Suprapubic skin (tissue), 4 donors: Measurements from ENCODE around the gene EPGN. TPM values are rescaled to one million over a fixed set of nuclear protein-coding genes. Genes with fewer than 3 reads are reported as not detected.

Experiments
- DNase-seq, 2 donors: peaks; one replicate each; pipeline ENCODE4 v3.0.0-alpha.2; 2019; ENCODE audit warnings: low spot score in 2 of 2
- H3K27ac ChIP-seq: fragments of 200-600 bp; sonication (generic); one replicate; pipeline ENCODE4 v1.5.1; 2019
- H3K27me3 ChIP-seq: fragments of 200-600 bp; sonication (generic); one replicate; pipeline ENCODE4 v1.5.1; 2019
- H3K36me3 ChIP-seq: fragments of 200-600 bp; sonication (generic); one replicate; pipeline ENCODE4 v1.5.1; 2019
- H3K4me1 ChIP-seq: fragments of 200-600 bp; sonication (generic); one replicate; pipeline ENCODE4 v1.5.1; 2019
- H3K4me3 ChIP-seq: fragments of 200-600 bp; sonication (generic); one replicate; pipeline ENCODE4 v1.5.1; 2019; ENCODE audit warnings: mild to moderate bottlenecking
- H3K9me3 ChIP-seq: fragments of 200-600 bp; sonication (generic); one replicate; pipeline ENCODE4 v1.5.1; 2019
- CTCF ChIP-seq, 2 donors: fragments of 200-600 bp in 1 of 2; fragments of 450-650 bp in 1 of 2; sonication (generic) in 1 of 2; IDR thresholded peaks; one replicate each; pipeline ENCODE4 v1.5.1; 2016 to 2019; ENCODE audit warnings: antibody characterized with exemption in 2 of 2, mild to moderate bottlenecking in 1 of 2, moderate library complexity in 1 of 2
- EP300 ChIP-seq: sonication (generic); formaldehyde crosslinking; IDR thresholded peaks from one replicate; pipeline ENCODE4 v1.6.1; 2017; ENCODE audit warnings: antibody characterized with exemption
- POLR2A ChIP-seq, 2 donors: fragments of 450-650 bp; IDR thresholded peaks; one replicate each; pipeline ENCODE4 v1.6.1; 2017; ENCODE audit warnings: antibody characterized with exemption in 2 of 2, mild to moderate bottlenecking in 2 of 2, moderate library complexity in 2 of 2
- POLR2AphosphoS5 ChIP-seq, 3 donors: sonication (generic); formaldehyde crosslinking; IDR thresholded peaks; one replicate each; pipeline ENCODE4 v1.6.1; 2017; ENCODE audit warnings: antibody characterized with exemption in 3 of 3
- WGBS: methylation state at CpG from one replicate; pipeline ENCODE4 v1.1.5; 2018; 5-methylcytosine and 5-hydroxymethylcytosine counted together
- total RNA-seq, 4 donors: library from RNA; depleted of rRNA; stranded (reverse); fragments of >200 nt; gene quantifications; one replicate each; pipeline ENCODE4 v1.1.0, GENCODE V29; 2016

EPGN gene
- total RNA-seq, 4 donors from 2014 or later = 8.8 to 28.2 (median 16.5) TPM

GRCh38 chr4:74315376-74315775 is 7.1 kb downstream of the EPGN start:
- no peaks in the 10 kb centered on the region for H3K27me3 ChIP-seq
- no peak for DNase-seq
- no peaks in the 10 kb centered on the region for H3K9me3 ChIP-seq
- 84% methylated on average over 5 of the region's 5 CpGs for WGBS
- no peaks in the 10 kb centered on the region for H3K4me1 ChIP-seq
- no peak overlapping the region for H3K27ac ChIP-seq
- H3K36me3 ChIP-seq = no peaks in the 10 kb centered on the region
- TF ChIP-seq POLR2A (IDR thresholded peaks at IDR 0.05) (no peak), EP300 (no peak), POLR2AphosphoS5 (IDR thresholded peaks at IDR 0.05) (no peak), CTCF (IDR thresholded peaks at IDR 0.05) (no peak)
- H3K4me3 ChIP-seq = no peak overlapping the region

GRCh38 chr4:74316397-74316796 is 8.1 kb downstream of the EPGN start:
- Histone ChIP-seq H3K27me3 (no peaks in the 10 kb centered on the region), H3K4me1 (peaks cover 5% of the 10 kb centered on the region), H3K4me3 (no peak overlapping the region), H3K27ac (no peak overlapping the region), H3K9me3 (no peaks in the 10 kb centered on the region), H3K36me3 (no peaks in the 10 kb centered on the region)
- TF ChIP-seq POLR2AphosphoS5 (IDR thresholded peaks at IDR 0.05) (no peak), CTCF (IDR thresholded peaks at IDR 0.05) (no peak), POLR2A (IDR thresholded peaks at IDR 0.05) (no peak), EP300 (no peak)
- WGBS = 45% methylated on average over 2 of the region's 2 CpGs
- DNase-seq = no peak

GRCh38 chr4:74317616-74318246 is 9.5 kb downstream of the EPGN start:
- DNase-seq = no peak
- H3K36me3 ChIP-seq = no peaks in the 10 kb centered on the region
- TF ChIP-seq POLR2AphosphoS5 (IDR thresholded peaks at IDR 0.05) (no peak), POLR2A (IDR thresholded peaks at IDR 0.05) (no peak), CTCF (IDR thresholded peaks at IDR 0.05) (no peak), EP300 (no peak)
- no peaks in the 10 kb centered on the region for H3K27me3 ChIP-seq
- WGBS = 57% methylated on average over 3 of the region's 3 CpGs
- no peaks in the 10 kb centered on the region for H3K9me3 ChIP-seq
- peaks cover 5% of the 10 kb centered on the region for H3K4me1 ChIP-seq
- H3K4me3 ChIP-seq = no peak overlapping the region
- no peak overlapping the region for H3K27ac ChIP-seq

GRCh38 chr4:74318276-74318675 is 10.0 kb downstream of the EPGN start:
- H3K4me3 ChIP-seq = no peak overlapping the region
- TF ChIP-seq POLR2A (IDR thresholded peaks at IDR 0.05) (no peak), CTCF (IDR thresholded peaks at IDR 0.05) (no peak), EP300 (no peak), POLR2AphosphoS5 (IDR thresholded peaks at IDR 0.05) (no peak)
- 59% methylated on average over 2 of the region's 2 CpGs for WGBS
- no peak overlapping the region for H3K27ac ChIP-seq
- no peaks in the 10 kb centered on the region for H3K27me3 ChIP-seq
- peaks cover 5% of the 10 kb centered on the region for H3K4me1 ChIP-seq
- DNase-seq = no peak
- no peaks in the 10 kb centered on the region for H3K36me3 ChIP-seq
- H3K9me3 ChIP-seq = no peaks in the 10 kb centered on the region

- Histone ChIP-seq H3K4me3 (no peak overlapping the region), H3K27ac (no peak overlapping the region), H3K9me3 (no peaks in the 10 kb centered on the region), H3K4me1 (peaks cover 5% of the 10 kb centered on the region), H3K27me3 (no peaks in the 10 kb centered on the region), H3K36me3 (no peaks in the 10 kb centered on the region)
- WGBS = 78% methylated on average over 6 of the region's 6 CpGs
- DNase-seq = no peak
- TF ChIP-seq EP300 (no peak), CTCF (IDR thresholded peaks at IDR 0.05) (no peak), POLR2A (IDR thresholded peaks at IDR 0.05) (no peak), POLR2AphosphoS5 (IDR thresholded peaks at IDR 0.05) (no peak)
These were observed 11.2 kb downstream of the EPGN start for GRCh38 chr4:74319470-74319869.
